SH-SY5Y (cell line): ENCODE measurements around the gene GRM8.

Experiments
- GATA2 ChIP-seq: IDR thresholded peaks from 2 replicates; pipeline ENCODE4 v1.6.1; 2011; ENCODE audit warnings: mild to moderate bottlenecking, low read depth, low read length
- GATA3 ChIP-seq: IDR thresholded peaks from 2 replicates; pipeline ENCODE4 v1.6.1; 2011; ENCODE audit warnings: low read depth, mild to moderate bottlenecking, low read length, moderate library complexity

DNA sequence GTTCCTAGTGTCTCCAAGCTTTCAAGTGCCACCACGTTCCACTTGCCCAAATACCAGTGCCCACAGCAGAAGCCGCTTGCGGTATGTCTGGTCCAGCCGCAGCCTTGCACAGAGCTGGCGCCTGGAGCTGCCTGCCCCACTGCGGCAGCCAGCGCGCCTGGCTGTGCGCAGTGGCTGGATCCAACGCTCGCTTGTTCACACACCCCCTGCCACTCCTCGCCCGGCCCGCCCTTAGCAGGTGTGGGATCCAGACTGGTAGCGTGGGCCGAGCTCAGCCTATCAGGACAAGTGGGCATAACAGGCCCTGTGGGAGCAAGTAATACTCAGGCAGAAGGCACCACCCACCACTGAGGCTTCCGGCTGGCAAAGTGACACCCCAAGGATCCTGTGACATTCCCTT lies 294.4 kb downstream of the GRM8 start:
- TF ChIP-seq GATA2 = no peak
- no peak for TF ChIP-seq GATA3
